WTC11 (cell line): ENCODE data around the gene MND1. TPM values are rescaled to one million over a fixed set of nuclear protein-coding genes. Genes with fewer than 3 reads are reported as not detected.
A peak's percentile ranks its signal among the peaks of the same experiment; 100 is the strongest.

Source experiments
- ATAC-seq: fragments of 200-7000 bp; cut with Tn5 transposase; 2 replicates; pipeline ENCODE4 v1.10.0; 2021; ENCODE audit warnings: mild to moderate bottlenecking, moderate library complexity
- CTCF ChIA-PET: fragments of 300-600 bp; sonication (Branson Sonifier 250); formaldehyde crosslinking; loops from one replicate; lab custom pipeline; 2021; ENCODE audit warnings: antibody characterized with exemption; lab: Charles Lee
- POLR2A ChIA-PET: fragments of 350-600 bp; sonication (Branson Sonifier 250); formaldehyde crosslinking; loops from one replicate; lab custom pipeline; 2021; ENCODE audit warnings: antibody characterized with exemption; lab: Charles Lee
- DNase-seq: peaks from one replicate; pipeline ENCODE4 v3.0.0; 2021; ENCODE audit warnings: low spot score
- H3K27ac Mint-ChIP-seq: 2 replicates; pipeline ENCODE4 v1.8.0; 2021; ENCODE audit warnings: mixed read lengths
- H3K27me3 Mint-ChIP-seq: 2 replicates; pipeline ENCODE4 v1.8.0; 2021; ENCODE audit warnings: low read depth, mild to moderate bottlenecking, moderate library complexity, mixed read lengths
- H3K36me3 Mint-ChIP-seq: 2 replicates; pipeline ENCODE4 v1.8.0; 2021; ENCODE audit warnings: mixed read lengths
- H3K4me1 Mint-ChIP-seq: 2 replicates; pipeline ENCODE4 v1.8.0; 2022; ENCODE audit warnings: mixed read lengths
- H3K4me3 Mint-ChIP-seq: 2 replicates; pipeline ENCODE4 v1.8.0; 2021; ENCODE audit warnings: mild to moderate bottlenecking, moderate library complexity, mixed read lengths
- H3K9me3 Mint-ChIP-seq: 2 replicates; pipeline ENCODE4 v1.8.0; 2021; ENCODE audit warnings: mixed read lengths
- AFF4 ChIP-seq: sonication (generic); formaldehyde crosslinking; IDR thresholded peaks from 2 replicates; pipeline ENCODE4 v1.8.1; 2023; ENCODE audit warnings: mild to moderate bottlenecking, missing genetic modification reagents, borderline replicate concordance
- ATF1 ChIP-seq: sonication (generic); formaldehyde crosslinking; IDR thresholded peaks from 2 replicates; pipeline ENCODE4 v1.8.1; 2023; ENCODE audit warnings: mild to moderate bottlenecking, moderate library complexity, missing genetic modification reagents
- ATF2 ChIP-seq: sonication (generic); formaldehyde crosslinking; IDR thresholded peaks from 2 replicates; pipeline ENCODE4 v1.8.1; 2022; ENCODE audit warnings: low read depth, missing genetic modification reagents, borderline replicate concordance
- ESRRA ChIP-seq: sonication (generic); formaldehyde crosslinking; IDR thresholded peaks from 2 replicates; pipeline ENCODE4 v1.8.1; 2022; ENCODE audit warnings: mild to moderate bottlenecking, missing genetic modification reagents, borderline replicate concordance
- FOXK1 ChIP-seq: sonication (generic); formaldehyde crosslinking; IDR thresholded peaks from 2 replicates; pipeline ENCODE4 v1.8.0; 2022; ENCODE audit warnings: mild to moderate bottlenecking, moderate library complexity, missing genetic modification reagents
- JAZF1 ChIP-seq: fragments of 250-450 bp; sonication (Bioruptor Pico); IDR thresholded peaks from 2 replicates; pipeline ENCODE4 v1.9.0; 2021; ENCODE audit warnings: moderate library complexity, mild to moderate bottlenecking, inconsistent platforms
- MXD4 ChIP-seq: fragments of 250-450 bp; sonication (Bioruptor Pico); IDR thresholded peaks from 2 replicates; pipeline ENCODE4 v1.8.0; 2021; ENCODE audit warnings: mild to moderate bottlenecking, moderate library complexity, borderline replicate concordance
- MYBL2 ChIP-seq: sonication (generic); formaldehyde crosslinking; IDR thresholded peaks from 2 replicates; pipeline ENCODE4 v1.8.1; 2023; ENCODE audit warnings: mild to moderate bottlenecking, moderate library complexity, missing genetic modification reagents
- NFATC4 ChIP-seq: fragments of 250-450 bp; sonication (Bioruptor Pico); IDR thresholded peaks from 2 replicates; pipeline ENCODE4 v1.9.0; 2021; ENCODE audit warnings: mild to moderate bottlenecking
- ZNF138 ChIP-seq: sonication (generic); formaldehyde crosslinking; conservative IDR thresholded peaks from 2 replicates; pipeline ENCODE4 v1.8.1; 2022; ENCODE audit warnings: mild to moderate bottlenecking, moderate library complexity, missing genetic modification reagents
- ZNF219 ChIP-seq: sonication (generic); formaldehyde crosslinking; IDR thresholded peaks from 2 replicates; pipeline ENCODE4 v1.8.0; 2023; ENCODE audit warnings: missing genetic modification reagents, mild to moderate bottlenecking, borderline replicate concordance
- total RNA-seq: library from RNA; stranded (reverse); gene quantifications from 3 replicates; pipeline ENCODE4 v1.2.3, GENCODE V29; 2021
- TF ChIP-seq, protein P1 (sequence below): sonication (generic); formaldehyde crosslinking; IDR thresholded peaks from 2 replicates; pipeline ENCODE4 v1.8.0; 2023; ENCODE audit warnings: mild to moderate bottlenecking, missing genetic modification reagents
- TF ChIP-seq, protein P2 (sequence below): sonication (generic); formaldehyde crosslinking; IDR thresholded peaks from 2 replicates; pipeline ENCODE4 v1.8.1; 2022; ENCODE audit warnings: missing genetic modification reagents, borderline replicate concordance

Gene MND1
- total RNA-seq, 1 experiment from 2014 or later = 36.0 TPM

DNA sequence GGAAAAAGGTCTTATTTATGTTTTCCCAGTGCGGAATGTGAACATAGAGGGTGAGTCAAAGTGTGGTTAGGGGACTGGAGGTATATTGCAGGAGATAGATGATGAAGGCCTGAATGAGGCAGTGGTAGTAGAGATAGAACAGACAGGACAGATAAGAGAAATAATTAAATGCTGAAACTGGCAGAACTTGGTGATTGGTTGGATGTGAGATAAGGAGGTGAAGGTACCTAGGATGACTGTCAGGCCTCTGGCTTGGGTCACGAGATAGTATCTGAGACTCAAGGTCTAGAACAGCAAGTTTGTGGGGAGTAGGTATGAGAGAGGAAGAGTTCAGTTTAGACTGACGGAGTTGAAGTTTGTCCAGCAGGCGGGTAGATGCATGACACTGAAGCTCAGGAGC is 3.5 kb downstream of the MND1 start (continued):
- TF ChIP-seq, protein P1, sequence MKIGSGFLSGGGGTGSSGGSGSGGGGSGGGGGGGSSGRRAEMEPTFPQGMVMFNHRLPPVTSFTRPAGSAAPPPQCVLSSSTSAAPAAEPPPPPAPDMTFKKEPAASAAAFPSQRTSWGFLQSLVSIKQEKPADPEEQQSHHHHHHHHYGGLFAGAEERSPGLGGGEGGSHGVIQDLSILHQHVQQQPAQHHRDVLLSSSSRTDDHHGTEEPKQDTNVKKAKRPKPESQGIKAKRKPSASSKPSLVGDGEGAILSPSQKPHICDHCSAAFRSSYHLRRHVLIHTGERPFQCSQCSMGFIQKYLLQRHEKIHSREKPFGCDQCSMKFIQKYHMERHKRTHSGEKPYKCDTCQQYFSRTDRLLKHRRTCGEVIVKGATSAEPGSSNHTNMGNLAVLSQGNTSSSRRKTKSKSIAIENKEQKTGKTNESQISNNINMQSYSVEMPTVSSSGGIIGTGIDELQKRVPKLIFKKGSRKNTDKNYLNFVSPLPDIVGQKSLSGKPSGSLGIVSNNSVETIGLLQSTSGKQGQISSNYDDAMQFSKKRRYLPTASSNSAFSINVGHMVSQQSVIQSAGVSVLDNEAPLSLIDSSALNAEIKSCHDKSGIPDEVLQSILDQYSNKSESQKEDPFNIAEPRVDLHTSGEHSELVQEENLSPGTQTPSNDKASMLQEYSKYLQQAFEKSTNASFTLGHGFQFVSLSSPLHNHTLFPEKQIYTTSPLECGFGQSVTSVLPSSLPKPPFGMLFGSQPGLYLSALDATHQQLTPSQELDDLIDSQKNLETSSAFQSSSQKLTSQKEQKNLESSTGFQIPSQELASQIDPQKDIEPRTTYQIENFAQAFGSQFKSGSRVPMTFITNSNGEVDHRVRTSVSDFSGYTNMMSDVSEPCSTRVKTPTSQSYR = no peak

DNA sequence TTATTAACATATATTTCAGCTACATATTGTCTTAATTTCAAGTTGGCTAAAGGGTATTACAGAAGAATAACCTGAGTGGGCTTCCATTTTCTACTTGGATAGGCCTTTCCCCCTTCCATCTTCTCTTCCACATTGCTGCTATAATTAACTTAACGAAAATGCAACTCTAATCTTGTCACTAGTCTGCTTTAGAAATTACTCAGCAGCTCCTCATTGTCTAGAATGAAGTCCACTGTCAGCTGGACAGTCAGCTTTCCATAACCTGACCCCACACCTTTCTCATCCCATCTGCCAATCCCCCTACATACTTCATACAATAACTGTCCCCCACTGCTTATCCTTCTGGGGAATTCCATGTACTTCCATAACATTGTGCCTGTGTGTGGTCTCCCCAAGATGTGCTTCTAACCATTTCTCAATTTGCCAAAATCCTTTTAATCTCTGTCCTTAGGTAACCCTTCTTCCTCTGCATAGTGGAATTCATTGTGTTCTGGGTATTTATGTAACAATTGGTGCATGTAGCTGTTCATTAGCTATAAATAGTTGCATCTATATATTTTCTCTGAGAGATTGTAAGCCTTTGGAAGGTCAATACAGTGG is 4.8 kb downstream of the MND1 start:
- no peaks in the 10 kb centered on the region for H3K27me3 Mint-ChIP-seq
- ChIA-PET POLR2A (no interaction called here), CTCF (no interaction called here)
- H3K36me3 Mint-ChIP-seq = peaks cover 2% of the 10 kb centered on the region; the same call in 1 of the 2 replicates
- no peak overlapping the region for H3K4me3 Mint-ChIP-seq
- DNase-seq (no peak), ATAC-seq (no peak)
- peaks cover 28% of the 10 kb centered on the region for H3K4me1 Mint-ChIP-seq
- no peaks in the 10 kb centered on the region for H3K9me3 Mint-ChIP-seq
- no peak for TF ChIP-seq MXD4 (CRISPR knock-in tag)
- TF ChIP-seq, protein P2, sequence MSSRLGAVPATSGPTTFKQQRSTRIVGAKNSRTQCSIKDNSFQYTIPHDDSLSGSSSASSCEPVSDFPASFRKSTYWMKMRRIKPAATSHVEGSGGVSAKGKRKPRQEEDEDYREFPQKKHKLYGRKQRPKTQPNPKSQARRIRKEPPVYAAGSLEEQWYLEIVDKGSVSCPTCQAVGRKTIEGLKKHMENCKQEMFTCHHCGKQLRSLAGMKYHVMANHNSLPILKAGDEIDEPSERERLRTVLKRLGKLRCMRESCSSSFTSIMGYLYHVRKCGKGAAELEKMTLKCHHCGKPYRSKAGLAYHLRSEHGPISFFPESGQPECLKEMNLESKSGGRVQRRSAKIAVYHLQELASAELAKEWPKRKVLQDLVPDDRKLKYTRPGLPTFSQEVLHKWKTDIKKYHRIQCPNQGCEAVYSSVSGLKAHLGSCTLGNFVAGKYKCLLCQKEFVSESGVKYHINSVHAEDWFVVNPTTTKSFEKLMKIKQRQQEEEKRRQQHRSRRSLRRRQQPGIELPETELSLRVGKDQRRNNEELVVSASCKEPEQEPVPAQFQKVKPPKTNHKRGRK (CRISPR knock-in tag) = no peak
- no peak for TF ChIP-seq AFF4 (CRISPR knock-in tag)
- 0 out of 2 replicates have a peak overlapping the region, but pooled peaks have one; percentile 4 for H3K27ac Mint-ChIP-seq

GRCh38 chr4:153362184-153362583 is 17.7 kb downstream of the MND1 start:
- ATAC-seq (no peak), DNase-seq (no peak)
- Mint-ChIP-seq H3K9me3 (no peaks in the 10 kb centered on the region), H3K4me1 (no peaks in the 10 kb centered on the region), H3K36me3 (peaks cover 49% of the 10 kb centered on the region), H3K4me3 (no peak overlapping the region), H3K27ac (no peak overlapping the region), H3K27me3 (no peaks in the 10 kb centered on the region)
- TF ChIP-seq ESRRA (CRISPR knock-in tag) (no peak), ATF2 (CRISPR knock-in tag) (no peak)
- POLR2A ChIA-PET = no interaction called here
- CTCF ChIA-PET = no interaction called here

GRCh38 chr4:153364061-153364460 is 19.6 kb downstream of the MND1 start:
- H3K36me3 Mint-ChIP-seq = peaks cover 52% of the 10 kb centered on the region
- no peak for ATAC-seq
- H3K27me3 Mint-ChIP-seq = no peaks in the 10 kb centered on the region

More at GRCh38 chr4:153364061-153364460, 19.6 kb downstream of the MND1 start:
- H3K27ac Mint-ChIP-seq = no peak overlapping the region
- no peaks in the 10 kb centered on the region for H3K9me3 Mint-ChIP-seq
- POLR2A ChIA-PET = no interaction called here
- no peaks in the 10 kb centered on the region for H3K4me1 Mint-ChIP-seq
- no peak for DNase-seq
- CTCF ChIA-PET = no interaction called here
- H3K4me3 Mint-ChIP-seq = no peak overlapping the region
- no peak for TF ChIP-seq JAZF1
- TF ChIP-seq FOXK1 = no peak
- no peak for TF ChIP-seq NFATC4
- TF ChIP-seq MYBL2 = no peak
- no peak for TF ChIP-seq ZNF138 (CRISPR knock-in tag)
- no peak for TF ChIP-seq ATF1
- TF ChIP-seq ZNF219 = no peak
